Astrocyte (in vitro differentiated cells and primary cell): ENCODE results near the gene COL12A1. TPM values are rescaled to one million over a fixed set of nuclear protein-coding genes. Genes with fewer than 3 reads are reported as not detected.

Source experiments
- DNase-seq: peaks from one replicate; pipeline ENCODE4 v3.0.0-alpha.2; 2010; ENCODE audit warnings: low read depth
- FAIRE-seq: peaks from 2 replicates; lab custom pipeline; 2011; peaks lifted over from hg19 to GRCh38; lab: Jason Lieb, UNC
- H2AFZ ChIP-seq: 2 replicates; pipeline ENCODE4 v1.6.0; 2012; ENCODE audit warnings: low read depth, low read length, inconsistent platforms
- H3K27ac ChIP-seq: 2 replicates; pipeline ENCODE4 v1.5.1; 2011; ENCODE audit warnings: low read depth, low read length, inconsistent platforms
- H3K27me3 ChIP-seq: 2 replicates; pipeline ENCODE4 v1.6.0; 2011; ENCODE audit warnings: low read length, inconsistent platforms; ENCODE audit not compliant: insufficient read depth
- H3K36me3 ChIP-seq: 2 replicates; pipeline ENCODE4 v1.5.1; 2011; ENCODE audit warnings: low read length, inconsistent platforms; ENCODE audit not compliant: insufficient read depth
- H3K4me1 ChIP-seq: 2 replicates; pipeline ENCODE4 v1.5.1; 2011; ENCODE audit warnings: low read length, inconsistent platforms; ENCODE audit not compliant: insufficient read depth
- H3K4me2 ChIP-seq: 2 replicates; pipeline ENCODE4 v1.6.0; 2012; ENCODE audit warnings: low read length, inconsistent platforms
- H3K4me3 ChIP-seq: 2 replicates; pipeline ENCODE4 v1.5.1; 2011; ENCODE audit warnings: low read depth, mild to moderate bottlenecking, low read length, inconsistent platforms; ENCODE audit not compliant: insufficient read depth
- H3K79me2 ChIP-seq: 2 replicates; pipeline ENCODE4 v1.6.0; 2012; ENCODE audit warnings: mild to moderate bottlenecking, low read length, inconsistent platforms; ENCODE audit not compliant: insufficient read depth
- H3K9ac ChIP-seq: 2 replicates; pipeline ENCODE4 v1.6.0; 2012; ENCODE audit warnings: mild to moderate bottlenecking, low read length, inconsistent platforms
- H3K9me3 ChIP-seq: 2 replicates; pipeline ENCODE4 v1.5.1; 2012; ENCODE audit warnings: low read depth, mild to moderate bottlenecking, low read length, inconsistent platforms; ENCODE audit not compliant: insufficient read depth
- H4K20me1 ChIP-seq: 2 replicates; pipeline ENCODE4 v1.6.0; 2012; ENCODE audit warnings: low read length, inconsistent platforms; ENCODE audit not compliant: insufficient read depth
- H3K27ac Mint-ChIP-seq: one replicate; pipeline ENCODE4 v1.8.0; 2021; ENCODE audit warnings: mild to moderate bottlenecking, mixed read lengths; ENCODE audit not compliant: unreplicated experiment
- H3K27me3 Mint-ChIP-seq: one replicate; pipeline ENCODE4 v1.8.0; 2021; ENCODE audit warnings: low read depth, mixed read lengths; ENCODE audit not compliant: unreplicated experiment
- H3K36me3 Mint-ChIP-seq: one replicate; pipeline ENCODE4 v1.8.0; 2021; ENCODE audit warnings: low read depth, mixed read lengths; ENCODE audit not compliant: unreplicated experiment
- H3K4me1 Mint-ChIP-seq: one replicate; pipeline ENCODE4 v1.8.0; 2021; ENCODE audit warnings: low read depth, mixed read lengths; ENCODE audit not compliant: unreplicated experiment
- H3K4me3 Mint-ChIP-seq: one replicate; pipeline ENCODE4 v1.8.0; 2021; ENCODE audit warnings: mild to moderate bottlenecking, moderate library complexity, mixed read lengths; ENCODE audit not compliant: unreplicated experiment
- H3K9me3 Mint-ChIP-seq: one replicate; pipeline ENCODE4 v1.8.0; 2021; ENCODE audit warnings: mild to moderate bottlenecking, mixed read lengths; ENCODE audit not compliant: unreplicated experiment
- EZH2 ChIP-seq: IDR thresholded peaks from 2 replicates; pipeline ENCODE4 v1.6.1; 2012; ENCODE audit warnings: mild to moderate bottlenecking, low read length, inconsistent platforms; ENCODE audit not compliant: insufficient read depth
- total RNA-seq: library from RNA; stranded (reverse); gene quantifications from 2 replicates; pipeline ENCODE4 v1.2.1, GENCODE V29; 2021
- TF ChIP-seq, protein P1 (sequence below): IDR thresholded peaks from 2 replicates; pipeline ENCODE4 v1.5.1; 2011; ENCODE audit warnings: low read depth, mild to moderate bottlenecking, inconsistent platforms, low read length, moderate library complexity; ENCODE audit not compliant: insufficient read depth

Gene COL12A1
- total RNA-seq, 1 donor from 2014 or later = 106 TPM

DNA sequence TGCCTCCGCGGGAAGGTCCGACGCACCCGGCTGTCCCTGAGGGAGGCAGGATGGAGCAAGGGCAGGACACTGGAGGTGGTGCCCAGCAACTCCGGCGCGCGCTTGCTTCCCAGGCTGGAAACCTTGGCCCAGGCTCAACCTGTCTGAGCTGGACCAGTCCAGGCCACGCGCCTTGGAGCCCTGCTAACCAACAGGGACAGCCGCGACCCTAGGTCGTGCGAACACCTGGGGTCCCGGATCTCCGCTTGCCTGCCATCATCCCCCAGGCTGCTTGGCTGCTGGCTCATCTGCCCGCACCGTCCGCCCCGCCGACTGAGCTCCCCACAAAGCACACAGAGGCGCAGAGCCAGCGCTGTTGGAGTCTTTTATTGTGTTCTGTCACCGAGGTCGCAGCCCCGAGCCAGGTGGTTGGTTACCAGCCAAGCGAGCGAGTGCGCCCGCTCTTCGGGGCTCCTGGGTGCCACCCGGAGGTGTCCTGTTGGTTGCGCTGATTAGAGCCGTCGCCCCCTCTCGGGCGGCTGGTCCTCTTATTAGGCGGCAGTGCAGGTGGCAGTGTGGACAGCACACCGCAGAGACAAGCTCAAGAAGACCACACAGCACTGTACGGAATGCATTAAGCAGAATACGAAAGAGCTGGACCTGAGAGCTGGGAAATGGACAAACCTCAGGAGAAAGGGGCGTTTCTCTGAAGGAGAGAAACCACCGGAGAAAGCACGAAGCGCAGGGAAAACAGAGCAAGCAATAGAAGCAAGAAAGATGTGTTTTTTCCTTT lies 3.8 kb downstream of the COL12A1 start:
- peak overlapping the region; percentile 66 for H3K27ac Mint-ChIP-seq
- no peaks in the 10 kb centered on the region for H3K27me3 ChIP-seq
- peak overlapping the region; percentile 45 for H3K27ac ChIP-seq
- H3K79me2 ChIP-seq = peaks cover 77% of the 10 kb centered on the region
- peaks cover 7% of the 10 kb centered on the region for H3K27me3 Mint-ChIP-seq
- peaks cover 13% of the 10 kb centered on the region for H3K4me1 Mint-ChIP-seq
- TF ChIP-seq EZH2 = no peak
- TF ChIP-seq, protein P1, sequence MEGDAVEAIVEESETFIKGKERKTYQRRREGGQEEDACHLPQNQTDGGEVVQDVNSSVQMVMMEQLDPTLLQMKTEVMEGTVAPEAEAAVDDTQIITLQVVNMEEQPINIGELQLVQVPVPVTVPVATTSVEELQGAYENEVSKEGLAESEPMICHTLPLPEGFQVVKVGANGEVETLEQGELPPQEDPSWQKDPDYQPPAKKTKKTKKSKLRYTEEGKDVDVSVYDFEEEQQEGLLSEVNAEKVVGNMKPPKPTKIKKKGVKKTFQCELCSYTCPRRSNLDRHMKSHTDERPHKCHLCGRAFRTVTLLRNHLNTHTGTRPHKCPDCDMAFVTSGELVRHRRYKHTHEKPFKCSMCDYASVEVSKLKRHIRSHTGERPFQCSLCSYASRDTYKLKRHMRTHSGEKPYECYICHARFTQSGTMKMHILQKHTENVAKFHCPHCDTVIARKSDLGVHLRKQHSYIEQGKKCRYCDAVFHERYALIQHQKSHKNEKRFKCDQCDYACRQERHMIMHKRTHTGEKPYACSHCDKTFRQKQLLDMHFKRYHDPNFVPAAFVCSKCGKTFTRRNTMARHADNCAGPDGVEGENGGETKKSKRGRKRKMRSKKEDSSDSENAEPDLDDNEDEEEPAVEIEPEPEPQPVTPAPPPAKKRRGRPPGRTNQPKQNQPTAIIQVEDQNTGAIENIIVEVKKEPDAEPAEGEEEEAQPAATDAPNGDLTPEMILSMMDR = no peak
- H3K4me1 ChIP-seq = peaks cover 34% of the 10 kb centered on the region
- H3K9me3 Mint-ChIP-seq = no peaks in the 10 kb centered on the region
- H3K4me3 ChIP-seq = peak overlapping the region; percentile 41
- no peak for FAIRE-seq
- H3K4me3 Mint-ChIP-seq = peak overlapping the region; percentile 95
- H3K9me3 ChIP-seq = no peaks in the 10 kb centered on the region
- peaks cover 29% of the 10 kb centered on the region for H4K20me1 ChIP-seq
- H3K36me3 ChIP-seq = no peaks in the 10 kb centered on the region
- DNase-seq = peak; percentile 53
- H3K9ac ChIP-seq = peak overlapping the region; percentile 50
- H2AFZ ChIP-seq = peak overlapping the region; percentile 11
- peak overlapping the region; percentile 92 for H3K4me2 ChIP-seq
- peaks cover 3% of the 10 kb centered on the region for H3K36me3 Mint-ChIP-seq

DNA sequence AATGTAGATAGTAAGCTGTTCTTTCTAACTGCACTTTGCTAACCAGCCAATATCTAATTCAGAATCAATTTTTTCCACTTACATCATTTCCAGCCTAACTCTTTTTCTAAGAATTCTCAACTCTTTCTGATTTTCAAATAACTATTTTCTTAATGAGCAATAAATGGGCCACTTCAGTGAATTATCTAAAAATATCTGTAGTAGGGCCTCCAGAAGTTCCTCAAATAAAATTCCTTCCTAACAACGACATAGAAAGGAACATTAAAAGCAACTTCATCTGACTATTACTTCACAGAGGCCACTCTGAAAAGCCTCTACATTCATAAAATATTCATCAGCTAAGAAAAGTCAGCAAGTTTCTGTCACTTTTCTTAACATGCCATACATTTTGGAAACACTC lies 4.8 kb downstream of the COL12A1 start:
- no peaks in the 10 kb centered on the region for H3K9me3 Mint-ChIP-seq
- no peak overlapping the region for H3K27ac Mint-ChIP-seq
- Histone ChIP-seq H3K36me3 (no peaks in the 10 kb centered on the region), H4K20me1 (peaks cover 29% of the 10 kb centered on the region), H3K79me2 (peaks cover 77% of the 10 kb centered on the region), H3K4me1 (peaks cover 31% of the 10 kb centered on the region), H2AFZ (no peak overlapping the region), H3K4me3 (no peak overlapping the region), H3K9ac (peak overlapping the region; percentile 50), H3K4me2 (peak overlapping the region; percentile 92), H3K9me3 (no peaks in the 10 kb centered on the region), H3K27me3 (no peaks in the 10 kb centered on the region), H3K27ac (no peak overlapping the region)
- peaks cover 13% of the 10 kb centered on the region for H3K4me1 Mint-ChIP-seq
- FAIRE-seq = peak; percentile 54
- peaks cover 7% of the 10 kb centered on the region for H3K27me3 Mint-ChIP-seq
- no peak for TF ChIP-seq EZH2
- TF ChIP-seq, protein P1 = no peak
- no peak for DNase-seq
- H3K36me3 Mint-ChIP-seq = peaks cover 3% of the 10 kb centered on the region
- H3K4me3 Mint-ChIP-seq = no peak overlapping the region

DNA sequence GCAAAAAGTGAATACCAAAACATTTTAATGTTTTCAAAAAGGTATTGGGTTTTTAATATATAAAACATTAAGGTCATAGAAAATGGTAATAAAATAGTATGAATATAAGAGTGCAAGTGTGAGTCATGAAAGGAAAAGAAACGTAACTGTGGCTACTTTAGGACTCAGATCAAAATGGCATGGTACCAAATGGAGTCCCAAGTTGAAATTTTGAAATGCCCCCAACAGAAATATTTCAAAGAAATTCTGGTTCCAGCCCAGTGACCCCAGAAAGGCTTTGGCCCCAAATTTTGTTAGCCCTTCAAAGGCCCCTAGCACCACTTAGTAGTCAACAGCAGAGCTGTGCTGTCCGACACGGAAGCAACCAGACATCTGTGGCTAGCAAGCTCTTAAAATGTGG lies 6.0 kb downstream of the COL12A1 start:
- DNase-seq = peak; percentile 42
- Mint-ChIP-seq H3K27ac (no peak overlapping the region), H3K9me3 (no peaks in the 10 kb centered on the region), H3K4me3 (no peak overlapping the region), H3K27me3 (peaks cover 7% of the 10 kb centered on the region), H3K4me1 (peaks cover 13% of the 10 kb centered on the region), H3K36me3 (peaks cover 3% of the 10 kb centered on the region)
- TF ChIP-seq, protein P1 = no peak
- TF ChIP-seq EZH2 = no peak
- H3K9ac ChIP-seq = no peak overlapping the region
- no peak overlapping the region for H3K27ac ChIP-seq
- H4K20me1 ChIP-seq = peaks cover 27% of the 10 kb centered on the region
- H3K4me1 ChIP-seq = peaks cover 31% of the 10 kb centered on the region
- no peak for FAIRE-seq
- peaks cover 73% of the 10 kb centered on the region for H3K79me2 ChIP-seq
- H3K36me3 ChIP-seq = no peaks in the 10 kb centered on the region
- no peak overlapping the region for H3K4me2 ChIP-seq
- H3K27me3 ChIP-seq = no peaks in the 10 kb centered on the region
- H3K4me3 ChIP-seq = no peak overlapping the region
- no peaks in the 10 kb centered on the region for H3K9me3 ChIP-seq
- no peak overlapping the region for H2AFZ ChIP-seq
